Neural progenitor cell (in vitro differentiated cells): Measurements from ENCODE around the gene LHX4. TPM values are rescaled to one million over a fixed set of nuclear protein-coding genes. Genes with fewer than 3 reads are reported as not detected.

Experiments
- DNase-seq: peaks from one replicate; pipeline ENCODE4 v3.0.0-alpha.2; 2016; ENCODE audit warnings: low spot score
- H2AFZ ChIP-seq: fragments of 200-600 bp; sonication (generic); replicated peaks from 2 replicates; pipeline ENCODE4 v1.6.1; 2016; ENCODE audit warnings: antibody characterized with exemption
- H3F3A ChIP-seq: fragments of 200-600 bp; sonication (generic); 2 replicates; pipeline ENCODE4 v1.6.1; 2016; ENCODE audit warnings: antibody characterized with exemption, low read depth
- H3K27ac ChIP-seq: fragments of 200-600 bp; sonication (generic); 2 replicates; pipeline ENCODE4 v1.5.1; 2016; ENCODE audit warnings: mild to moderate bottlenecking
- H3K27me3 ChIP-seq: fragments of 200-600 bp; sonication (generic); 2 replicates; pipeline ENCODE4 v1.6.1; 2016; ENCODE audit warnings: mild to moderate bottlenecking, moderate library complexity
- H3K36me3 ChIP-seq: fragments of 200-600 bp; sonication (generic); 2 replicates; pipeline ENCODE4 v1.5.1; 2016
- H3K4me1 ChIP-seq: fragments of 200-600 bp; sonication (generic); 2 replicates; pipeline ENCODE4 v1.6.1; 2016; ENCODE audit warnings: mixed run types
- H3K4me2 ChIP-seq: fragments of 200-600 bp; sonication (generic); 2 replicates; pipeline ENCODE4 v1.6.1; 2016
- H3K4me3 ChIP-seq: fragments of 200-600 bp; sonication (generic); 2 replicates; pipeline ENCODE4 v1.5.1; 2016
- H3K79me2 ChIP-seq: fragments of 200-600 bp; sonication (generic); 2 replicates; pipeline ENCODE4 v1.6.1; 2016; ENCODE audit warnings: low read depth
- H3K9ac ChIP-seq: fragments of 200-600 bp; sonication (generic); 2 replicates; pipeline ENCODE4 v1.6.1; 2016
- H3K9me3 ChIP-seq: fragments of 200-600 bp; sonication (generic); 2 replicates; pipeline ENCODE4 v1.5.1; 2016; ENCODE audit warnings: low read depth
- H4K20me1 ChIP-seq: fragments of 200-600 bp; sonication (generic); 2 replicates; pipeline ENCODE4 v1.6.1; 2016; ENCODE audit warnings: low read depth
- H3K27ac Mint-ChIP-seq: 3 replicates; pipeline ENCODE4 v1.8.0; 2021; ENCODE audit warnings: mixed read lengths
- H3K27me3 Mint-ChIP-seq: 2 replicates; pipeline ENCODE4 v1.8.0; 2022; ENCODE audit warnings: low read depth, mild to moderate bottlenecking, inconsistent platforms, moderate library complexity, mixed read lengths; ENCODE audit not compliant: insufficient read depth
- H3K36me3 Mint-ChIP-seq: 3 replicates; pipeline ENCODE4 v1.8.0; 2021; ENCODE audit warnings: mixed read lengths
- H3K4me1 Mint-ChIP-seq: 3 replicates; pipeline ENCODE4 v1.8.0; 2021; ENCODE audit warnings: mixed read lengths
- H3K4me3 Mint-ChIP-seq: 3 replicates; pipeline ENCODE4 v1.8.0; 2021; ENCODE audit warnings: mild to moderate bottlenecking, moderate library complexity, mixed read lengths
- H3K9me3 Mint-ChIP-seq: 3 replicates; pipeline ENCODE4 v1.8.0; 2020; ENCODE audit warnings: mixed read lengths
- CTCF ChIP-seq: fragments of 200-600 bp; sonication (generic); IDR thresholded peaks from 2 replicates; pipeline ENCODE4 v1.5.1; 2017; ENCODE audit warnings: antibody characterized with exemption, mild to moderate bottlenecking
- EZH2 ChIP-seq: fragments of 200-600 bp; sonication (generic); IDR thresholded peaks from 2 replicates; pipeline ENCODE4 v1.6.1; 2017; ENCODE audit warnings: antibody characterized with exemption, mild to moderate bottlenecking, moderate library complexity
- EZH2phosphoT487 ChIP-seq: fragments of 200-600 bp; sonication (generic); IDR thresholded peaks from 2 replicates; pipeline ENCODE4 v1.6.1; 2017; ENCODE audit warnings: antibody characterized with exemption
- total RNA-seq: library from RNA; depleted of rRNA; stranded (reverse); fragments of >200 nt; gene quantifications from 2 replicates; pipeline ENCODE4 v1.2.3, GENCODE V29; 2015; ENCODE audit warnings: low replicate concordance

The LHX4 gene
- total RNA-seq, 1 donor from 2014 or later: not detected

- Mint-ChIP-seq H3K27ac (no peak overlapping the region), H3K4me1 (peaks cover 3% of the 10 kb centered on the region), H3K27me3 (no peaks in the 10 kb centered on the region), H3K4me3 (no peak overlapping the region), H3K36me3 (peaks cover 39% of the 10 kb centered on the region), H3K9me3 (no peaks in the 10 kb centered on the region)
- H3K36me3 ChIP-seq: no peaks in the 10 kb centered on the region
- H3K9me3 ChIP-seq: no peaks in the 10 kb centered on the region
- no peaks in the 10 kb centered on the region for H3K79me2 ChIP-seq
- no peak overlapping the region for H2AFZ ChIP-seq
- peaks cover 18% of the 10 kb centered on the region for H3K4me1 ChIP-seq
- no peak for DNase-seq
- no peak overlapping the region for H3K9ac ChIP-seq
- H4K20me1 ChIP-seq: no peaks in the 10 kb centered on the region
- H3K4me3 ChIP-seq: no peak overlapping the region
- H3K27me3 ChIP-seq: no peaks in the 10 kb centered on the region
- no peaks in the 10 kb centered on the region for H3F3A ChIP-seq
- TF ChIP-seq CTCF (no peak), EZH2 (no peak), EZH2phosphoT487 (no peak)
- no peak overlapping the region for H3K27ac ChIP-seq
- H3K4me2 ChIP-seq: no peak overlapping the region
These were observed 47.6 kb downstream of the LHX4 start for GRCh38 chr1:180277476-180278193.

GRCh38 chr1:180278194-180278515, 48.1 kb downstream of the LHX4 start:
- no peak for TF ChIP-seq CTCF
- TF ChIP-seq EZH2phosphoT487: no peak
- no peak for TF ChIP-seq EZH2
- Histone ChIP-seq H4K20me1 (no peaks in the 10 kb centered on the region), H2AFZ (no peak overlapping the region), H3K4me3 (no peak overlapping the region), H3K27ac (no peak overlapping the region), H3K79me2 (no peaks in the 10 kb centered on the region), H3K9me3 (no peaks in the 10 kb centered on the region), H3K9ac (no peak overlapping the region), H3K4me1 (peaks cover 18% of the 10 kb centered on the region), H3K36me3 (no peaks in the 10 kb centered on the region), H3K4me2 (no peak overlapping the region), H3F3A (no peaks in the 10 kb centered on the region), H3K27me3 (no peaks in the 10 kb centered on the region)
- Mint-ChIP-seq H3K9me3 (no peaks in the 10 kb centered on the region), H3K27ac (no peak overlapping the region), H3K4me1 (peaks cover 3% of the 10 kb centered on the region), H3K4me3 (no peak overlapping the region), H3K36me3 (peaks cover 39% of the 10 kb centered on the region), H3K27me3 (no peaks in the 10 kb centered on the region)
- no peak for DNase-seq

- Mint-ChIP-seq H3K27ac (no peak overlapping the region), H3K36me3 (peaks cover 36% of the 10 kb centered on the region), H3K4me1 (peaks cover 3% of the 10 kb centered on the region), H3K9me3 (no peaks in the 10 kb centered on the region), H3K4me3 (no peak overlapping the region), H3K27me3 (no peaks in the 10 kb centered on the region)
- no peak for DNase-seq
- H3K36me3 ChIP-seq: no peaks in the 10 kb centered on the region
- no peaks in the 10 kb centered on the region for H3F3A ChIP-seq
- no peak overlapping the region for H3K27ac ChIP-seq
- H3K4me2 ChIP-seq: no peak overlapping the region
- no peak for TF ChIP-seq CTCF
- TF ChIP-seq EZH2: no peak
- TF ChIP-seq EZH2phosphoT487: no peak
- H3K27me3 ChIP-seq: no peaks in the 10 kb centered on the region
- H3K79me2 ChIP-seq: no peaks in the 10 kb centered on the region
- H4K20me1 ChIP-seq: no peaks in the 10 kb centered on the region
- H3K4me1 ChIP-seq: peaks cover 18% of the 10 kb centered on the region
- no peak overlapping the region for H3K4me3 ChIP-seq
- H3K9me3 ChIP-seq: no peaks in the 10 kb centered on the region
- H3K9ac ChIP-seq: no peak overlapping the region
- H2AFZ ChIP-seq: no peak overlapping the region
These were observed 48.7 kb downstream of the LHX4 start for GRCh38 chr1:180278596-180279395.
